ENCODE data around the gene PITPNC1. TPM values are rescaled to one million over a fixed set of nuclear protein-coding genes. Genes with fewer than 3 reads are reported as not detected.

PITPNC1 gene
- total RNA-seq, 2 donors from 2014 or later = 10.8 to 20.4 TPM

DNA sequence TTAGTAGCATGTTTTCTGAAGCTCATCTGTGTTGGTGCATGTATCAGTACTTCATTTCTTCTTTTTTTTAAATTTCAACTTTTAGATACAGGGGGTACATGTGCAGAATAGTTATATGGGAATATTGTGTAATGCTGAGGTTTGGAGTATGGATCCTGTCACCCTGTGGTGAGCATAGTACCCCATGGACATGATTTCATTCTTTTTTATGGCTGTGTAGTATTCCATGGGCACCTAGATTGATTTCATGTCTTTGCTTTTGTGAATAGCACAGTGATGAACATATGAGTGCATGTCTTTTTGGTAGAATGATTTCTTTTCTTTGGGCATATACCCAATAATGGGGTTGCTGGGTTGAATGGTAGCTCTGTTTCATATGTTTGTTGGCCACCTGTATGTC, 285.6 kb downstream of the PITPNC1 start:
- H3K36me3 ChIP-seq = no peaks in the 10 kb centered on the region
- no peak overlapping the region for H3K9ac ChIP-seq (ENCODE audit: low read depth in 2 of 2, low read length in 2 of 2)
- no peaks in the 10 kb centered on the region for H3K9me3 ChIP-seq
- H3K4me1 ChIP-seq = no peaks in the 10 kb centered on the region
- no peak for DNase-seq
- H3K27ac ChIP-seq = no peak overlapping the region
- no peak overlapping the region for H3K4me3 ChIP-seq
- TF ChIP-seq, protein P1, sequence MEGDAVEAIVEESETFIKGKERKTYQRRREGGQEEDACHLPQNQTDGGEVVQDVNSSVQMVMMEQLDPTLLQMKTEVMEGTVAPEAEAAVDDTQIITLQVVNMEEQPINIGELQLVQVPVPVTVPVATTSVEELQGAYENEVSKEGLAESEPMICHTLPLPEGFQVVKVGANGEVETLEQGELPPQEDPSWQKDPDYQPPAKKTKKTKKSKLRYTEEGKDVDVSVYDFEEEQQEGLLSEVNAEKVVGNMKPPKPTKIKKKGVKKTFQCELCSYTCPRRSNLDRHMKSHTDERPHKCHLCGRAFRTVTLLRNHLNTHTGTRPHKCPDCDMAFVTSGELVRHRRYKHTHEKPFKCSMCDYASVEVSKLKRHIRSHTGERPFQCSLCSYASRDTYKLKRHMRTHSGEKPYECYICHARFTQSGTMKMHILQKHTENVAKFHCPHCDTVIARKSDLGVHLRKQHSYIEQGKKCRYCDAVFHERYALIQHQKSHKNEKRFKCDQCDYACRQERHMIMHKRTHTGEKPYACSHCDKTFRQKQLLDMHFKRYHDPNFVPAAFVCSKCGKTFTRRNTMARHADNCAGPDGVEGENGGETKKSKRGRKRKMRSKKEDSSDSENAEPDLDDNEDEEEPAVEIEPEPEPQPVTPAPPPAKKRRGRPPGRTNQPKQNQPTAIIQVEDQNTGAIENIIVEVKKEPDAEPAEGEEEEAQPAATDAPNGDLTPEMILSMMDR (IDR thresholded peaks at IDR 0.05) = no peak
- intact Hi-C loops (cut with DNase I) = no loop called here
- no peaks in the 10 kb centered on the region for H3K27me3 ChIP-seq

GRCh38 chr17:67663457-67663856, 286.4 kb downstream of the PITPNC1 start:
- Histone ChIP-seq H3K4me1 (no peaks in the 10 kb centered on the region), H3K27me3 (no peaks in the 10 kb centered on the region), H3K9ac (ENCODE audit: low read depth in 2 of 2, low read length in 2 of 2) (no peak overlapping the region), H3K4me3 (no peak overlapping the region), H3K9me3 (no peaks in the 10 kb centered on the region), H3K27ac (no peak overlapping the region), H3K36me3 (no peaks in the 10 kb centered on the region)
- intact Hi-C loops (cut with DNase I) = no loop called here
- DNase-seq = no peak
- TF ChIP-seq, protein P1 (IDR thresholded peaks at IDR 0.05) = no peak

- Histone ChIP-seq H3K36me3 (no peaks in the 10 kb centered on the region), H3K9ac (ENCODE audit: low read depth in 2 of 2, low read length in 2 of 2) (no peak overlapping the region), H3K4me3 (no peak overlapping the region), H3K4me1 (no peaks in the 10 kb centered on the region), H3K27ac (no peak overlapping the region), H3K27me3 (no peaks in the 10 kb centered on the region), H3K9me3 (no peaks in the 10 kb centered on the region)
- intact Hi-C loops (cut with DNase I) = no loop called here
- TF ChIP-seq, protein P1 (IDR thresholded peaks at IDR 0.05) = no peak
- DNase-seq = no peak
Observed at GRCh38 chr17:67666028-67666427, 288.9 kb downstream of the PITPNC1 start.

DNA sequence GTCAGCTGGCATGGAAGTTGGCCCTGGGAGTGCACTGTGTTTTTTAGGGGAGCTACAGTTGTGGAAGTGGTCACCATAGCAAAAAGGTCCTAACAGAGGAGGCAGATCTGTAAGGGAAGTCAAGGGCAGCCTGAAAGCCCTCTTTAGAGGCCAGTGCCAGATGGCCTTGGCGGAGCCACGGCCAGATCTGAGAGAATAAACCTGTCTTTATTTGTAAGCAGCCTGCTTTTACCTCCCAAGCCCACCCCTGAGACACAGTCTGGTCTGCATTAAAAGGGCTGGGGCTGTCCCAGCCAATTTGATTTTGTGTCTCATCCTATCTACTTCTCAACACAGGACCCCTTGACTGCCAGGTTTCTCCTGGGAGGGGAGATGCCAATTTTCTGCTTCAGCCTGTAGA, 289.6 kb downstream of the PITPNC1 start:
- no peak for DNase-seq
- H3K36me3 ChIP-seq = no peaks in the 10 kb centered on the region
- no peaks in the 10 kb centered on the region for H3K9me3 ChIP-seq
- H3K4me3 ChIP-seq = no peak overlapping the region
- no peak overlapping the region for H3K27ac ChIP-seq
- intact Hi-C loops (cut with DNase I) = no loop called here
- no peaks in the 10 kb centered on the region for H3K4me1 ChIP-seq
- no peaks in the 10 kb centered on the region for H3K27me3 ChIP-seq
- H3K9ac ChIP-seq (ENCODE audit: low read depth in 2 of 2, low read length in 2 of 2) = no peak overlapping the region
- TF ChIP-seq, protein P1 (IDR thresholded peaks at IDR 0.05) = no peak

DNA sequence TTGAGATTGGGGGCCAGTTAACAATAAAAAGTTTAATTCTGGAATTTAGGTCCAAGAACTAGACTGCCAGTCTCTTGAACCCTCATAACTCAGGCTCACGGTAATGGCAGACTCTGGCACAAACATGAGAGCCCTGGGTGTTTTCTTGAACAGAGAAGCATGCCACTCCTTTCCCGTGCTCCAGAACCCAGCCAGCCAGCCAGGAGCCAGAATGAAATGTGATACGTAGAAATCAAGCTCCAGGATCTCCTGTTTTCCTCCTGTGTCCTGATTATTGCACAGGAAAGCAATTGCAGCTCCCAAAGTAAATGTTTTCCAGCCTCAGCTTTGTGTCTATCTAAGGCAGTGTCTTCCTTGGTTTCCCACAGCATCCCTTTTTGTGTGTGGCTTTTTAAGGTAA, 294.4 kb downstream of the PITPNC1 start:
- no peak overlapping the region for H3K27ac ChIP-seq
- H3K4me1 ChIP-seq = no peaks in the 10 kb centered on the region
- H3K9me3 ChIP-seq = no peaks in the 10 kb centered on the region
- H3K9ac ChIP-seq (ENCODE audit: low read depth in 2 of 2, low read length in 2 of 2) = no peak overlapping the region
- intact Hi-C loops (cut with DNase I) = no loop called here
- H3K27me3 ChIP-seq = no peaks in the 10 kb centered on the region
- TF ChIP-seq, protein P1 (IDR thresholded peaks at IDR 0.05) = no peak
- H3K4me3 ChIP-seq = no peak overlapping the region
- DNase-seq = no peak
- H3K36me3 ChIP-seq = no peaks in the 10 kb centered on the region

Data from colonic mucosa (tissue), 4 donors.